Panc1 (cell line): ENCODE data around the gene ZMAT1.

Experiments
- CTCF ChIP-seq: fragments of 450-650 bp; IDR thresholded peaks from 2 replicates; pipeline ENCODE4 v1.5.1; 2017; ENCODE audit warnings: mild to moderate bottlenecking
- POLR2AphosphoS5 ChIP-seq: IDR thresholded peaks from 2 replicates; pipeline ENCODE4 v1.6.1; 2012; ENCODE audit warnings: mild to moderate bottlenecking, low read depth, low read length, moderate library complexity
- REST ChIP-seq, 2 experiments: IDR thresholded peaks; 2 replicates each; pipeline ENCODE4 v1.6.1; 2011 to 2012; ENCODE audit warnings: low read depth in 2 of 2, control low read depth in 1 of 2, low read length in 1 of 2, mild to moderate bottlenecking in 1 of 2, moderate library complexity in 1 of 2; ENCODE audit not compliant: insufficient read depth in 1 of 2
- SIN3A ChIP-seq: IDR thresholded peaks from 2 replicates; pipeline ENCODE4 v1.6.1; 2012; ENCODE audit warnings: low read depth, mild to moderate bottlenecking, low read length, moderate library complexity, borderline replicate concordance; ENCODE audit not compliant: insufficient read depth
- TCF7L2 ChIP-seq: IDR thresholded peaks from 2 replicates; pipeline ENCODE4 v1.6.1; 2011; ENCODE audit warnings: mild to moderate bottlenecking, low read depth, low read length, inconsistent platforms

GRCh38 chrX:101925733-101926132 is 6.1 kb downstream of the ZMAT1 start:
- TF ChIP-seq CTCF, result no peak
- TF ChIP-seq POLR2AphosphoS5, result no peak
- TF ChIP-seq REST (IDR thresholded peaks at IDR 0.05; ENCODE audit: insufficient read depth in 1 of 2, low read depth in 2 of 2, low read length in 1 of 2), result no peak
- no peak for TF ChIP-seq TCF7L2
- TF ChIP-seq SIN3A, result no peak
